Progenitor cell of endocrine pancreas (in vitro differentiated cells): ENCODE measurements around the gene KCTD5. TPM values are rescaled to one million over a fixed set of nuclear protein-coding genes. Genes with fewer than 3 reads are reported as not detected.

Source experiments
- DNase-seq: peaks from one replicate; pipeline ENCODE4 v3.0.0; 2021; ENCODE audit warnings: low spot score; ENCODE audit not compliant: unreplicated experiment
- H3K27ac Mint-ChIP-seq: 2 replicates; pipeline ENCODE4 v1.8.0; 2021; ENCODE audit warnings: mild to moderate bottlenecking, moderate library complexity, mixed read lengths
- H3K27me3 Mint-ChIP-seq: 2 replicates; pipeline ENCODE4 v1.8.0; 2021; ENCODE audit warnings: mixed read lengths
- H3K36me3 Mint-ChIP-seq: 2 replicates; pipeline ENCODE4 v1.8.0; 2022; ENCODE audit warnings: mixed read lengths; ENCODE audit not compliant: insufficient read depth
- H3K4me1 Mint-ChIP-seq: 2 replicates; pipeline ENCODE4 v1.8.0; 2021; ENCODE audit warnings: low read depth, mixed read lengths
- H3K4me3 Mint-ChIP-seq: 2 replicates; pipeline ENCODE4 v1.8.0; 2021; ENCODE audit warnings: low read depth, mild to moderate bottlenecking, moderate library complexity, mixed read lengths
- H3K9me3 Mint-ChIP-seq: 2 replicates; pipeline ENCODE4 v1.8.0; 2021; ENCODE audit warnings: low read depth, mixed read lengths
- CTCF ChIP-seq: fragments of 200-600 bp; sonication (generic); IDR thresholded peaks from one replicate; pipeline ENCODE4 v1.5.0; 2021; ENCODE audit warnings: antibody characterized with exemption, mild to moderate bottlenecking; ENCODE audit not compliant: unreplicated experiment
- total RNA-seq: library from RNA; stranded (reverse); gene quantifications from 2 replicates; pipeline ENCODE4 v1.2.1, GENCODE V29; 2021

Gene KCTD5
- total RNA-seq, 1 donor from 2014 or later = 21.4 TPM

- Mint-ChIP-seq H3K27ac (no peak overlapping the region), H3K9me3 (no peaks in the 10 kb centered on the region), H3K36me3 (no peaks in the 10 kb centered on the region), H3K27me3 (peaks cover 12% of the 10 kb centered on the region), H3K4me1 (no peaks in the 10 kb centered on the region), H3K4me3 (no peak overlapping the region)
- no peak for DNase-seq
- TF ChIP-seq CTCF = no peak
These were observed 42.6 kb downstream of the KCTD5 start for GRCh38 chr16:2724816-2725348.

- H3K27ac Mint-ChIP-seq = no peak overlapping the region
- DNase-seq = no peak
- H3K4me1 Mint-ChIP-seq = peaks cover 1% of the 10 kb centered on the region
- no peaks in the 10 kb centered on the region for H3K36me3 Mint-ChIP-seq
- H3K9me3 Mint-ChIP-seq = no peaks in the 10 kb centered on the region
- no peak for TF ChIP-seq CTCF
- H3K27me3 Mint-ChIP-seq = peaks cover 12% of the 10 kb centered on the region
- no peak overlapping the region for H3K4me3 Mint-ChIP-seq
These were observed 44.6 kb downstream of the KCTD5 start for GRCh38 chr16:2726923-2727322.

DNA sequence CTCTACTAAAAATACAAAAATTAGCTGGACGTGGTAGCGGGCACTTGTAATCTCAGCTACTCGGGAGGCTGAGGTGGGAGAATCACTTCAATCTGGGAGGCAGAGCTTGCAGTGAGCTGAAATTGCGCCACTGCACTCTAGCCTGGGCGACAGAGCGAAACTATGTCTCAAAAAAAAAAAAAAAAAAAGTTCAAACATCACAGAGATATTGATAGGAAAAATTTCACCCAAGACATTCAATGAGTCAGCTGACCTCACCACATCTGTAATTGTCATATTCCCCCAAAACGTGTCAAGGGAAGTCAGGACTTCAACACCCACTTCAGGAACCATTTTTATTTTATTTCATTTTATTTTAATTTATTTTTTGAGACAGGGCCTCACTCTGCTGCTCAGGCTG, 45.7 kb downstream of the KCTD5 start:
- no peak for TF ChIP-seq CTCF
- Mint-ChIP-seq H3K27me3 (peaks cover 12% of the 10 kb centered on the region), H3K27ac (no peak overlapping the region)

DNA sequence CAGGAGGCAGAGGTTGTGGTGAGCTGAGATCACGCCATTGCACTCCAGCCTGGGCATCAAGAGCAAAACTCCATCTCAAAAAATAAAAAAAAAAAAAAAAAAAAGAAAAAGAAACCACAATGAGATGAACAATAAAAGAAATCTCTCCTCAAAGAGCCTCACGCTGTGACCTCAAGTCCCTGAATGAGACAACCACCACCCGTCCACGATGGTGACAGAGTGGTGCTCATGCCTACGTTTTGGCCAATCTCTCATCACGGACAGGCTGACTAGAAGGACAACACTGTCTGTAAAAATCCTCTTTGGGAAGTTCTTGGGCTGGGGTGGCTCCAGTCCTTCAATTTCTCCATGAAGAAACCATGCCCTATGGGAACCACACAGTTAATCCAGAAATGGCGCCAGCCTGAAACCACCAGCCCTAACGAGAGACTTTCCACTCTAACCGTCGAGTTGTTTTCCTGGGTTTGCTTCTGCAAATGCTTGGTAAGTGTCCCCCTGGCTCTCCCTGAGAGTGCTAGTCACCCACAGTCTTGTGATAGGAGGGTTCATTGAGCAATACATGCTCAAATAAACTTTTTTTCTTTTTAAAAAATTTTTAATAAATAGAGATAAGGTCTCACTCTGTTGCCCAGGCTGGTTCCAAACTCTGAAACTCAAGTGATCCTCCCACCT, 52.7 kb downstream of the KCTD5 start:
- TF ChIP-seq CTCF = no peak
- no peak for DNase-seq
- H3K27ac Mint-ChIP-seq = no peak overlapping the region
- no peaks in the 10 kb centered on the region for H3K36me3 Mint-ChIP-seq
- H3K9me3 Mint-ChIP-seq = no peaks in the 10 kb centered on the region
- H3K27me3 Mint-ChIP-seq = no peaks in the 10 kb centered on the region
- no peak overlapping the region for H3K4me3 Mint-ChIP-seq
- peaks cover 8% of the 10 kb centered on the region for H3K4me1 Mint-ChIP-seq

More for the DNA sequence above, 45.7 kb downstream of the KCTD5 start:
- no peaks in the 10 kb centered on the region for H3K36me3 Mint-ChIP-seq
- H3K9me3 Mint-ChIP-seq = no peaks in the 10 kb centered on the region
- H3K4me1 Mint-ChIP-seq = peaks cover 1% of the 10 kb centered on the region
- no peak for DNase-seq
- no peak overlapping the region for H3K4me3 Mint-ChIP-seq

DNA sequence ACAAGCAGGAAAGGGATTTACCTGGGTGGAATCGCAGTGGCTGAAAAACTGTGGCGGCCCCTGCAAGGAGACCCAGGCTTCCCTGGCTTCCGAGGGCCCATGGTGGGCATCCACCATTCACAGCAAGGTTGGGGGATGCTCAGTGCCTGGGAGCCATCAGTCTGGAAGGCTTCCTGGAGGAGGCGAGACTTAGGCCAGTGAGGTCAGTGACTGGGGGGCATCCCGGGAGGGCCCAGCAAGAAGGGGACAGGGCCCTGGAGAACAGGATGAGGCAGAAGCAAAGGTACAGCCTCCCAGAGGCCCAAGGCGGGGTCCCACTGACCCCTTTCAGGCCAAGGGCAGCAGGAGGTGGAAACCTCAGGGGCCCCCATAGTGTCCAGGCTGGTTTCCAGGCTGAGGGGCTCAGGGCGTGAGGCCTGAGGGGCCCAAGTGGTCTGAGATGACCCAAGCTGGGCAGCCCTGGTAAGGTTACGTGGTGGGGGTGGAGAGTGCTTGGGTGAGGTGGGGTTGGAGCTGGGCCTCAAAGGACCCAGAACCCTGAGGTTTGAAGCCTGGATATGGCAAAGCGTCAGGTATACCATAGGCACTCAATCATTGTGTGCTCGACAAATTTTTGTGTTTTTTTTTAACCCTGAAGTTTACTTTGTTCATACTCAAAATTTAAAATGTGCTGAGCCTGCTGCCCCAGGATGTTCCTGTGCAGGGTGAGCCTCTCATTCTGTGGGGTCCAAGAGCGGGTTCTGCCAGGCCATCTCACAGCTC, 54.3 kb downstream of the KCTD5 start:
- H3K4me3 Mint-ChIP-seq = no peak overlapping the region
- no peak for TF ChIP-seq CTCF
- H3K4me1 Mint-ChIP-seq = peaks cover 11% of the 10 kb centered on the region
- H3K9me3 Mint-ChIP-seq = no peaks in the 10 kb centered on the region
- no peak overlapping the region for H3K27ac Mint-ChIP-seq
- H3K36me3 Mint-ChIP-seq = no peaks in the 10 kb centered on the region
- DNase-seq = no peak
- no peaks in the 10 kb centered on the region for H3K27me3 Mint-ChIP-seq
